Measurements from ENCODE around the gene JAZF1. TPM values are rescaled to one million over a fixed set of nuclear protein-coding genes. Genes with fewer than 3 reads are reported as not detected.

JAZF1 gene
- total RNA-seq, 1 experiment from 2014 or later, result 3.4 TPM

DNA sequence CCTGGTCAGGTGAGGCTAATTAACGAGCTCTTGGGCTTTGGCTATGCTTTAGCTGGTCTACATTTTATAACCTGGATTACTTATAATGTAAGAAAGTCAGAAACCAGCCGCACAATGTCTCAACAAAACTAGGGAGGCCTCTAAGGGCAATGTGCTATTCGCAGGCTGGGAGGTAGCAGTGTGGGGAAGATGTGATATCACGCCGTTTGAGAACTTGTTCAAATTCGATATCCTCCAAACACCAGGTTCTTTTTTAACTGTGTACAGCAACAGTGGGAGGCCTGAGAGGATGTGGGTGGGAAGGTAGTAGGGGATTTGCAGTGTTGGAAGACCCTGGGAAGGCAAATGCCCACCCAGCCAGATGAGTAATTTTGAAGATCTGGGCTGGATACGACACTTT, 184.5 kb downstream of the JAZF1 start:
- no peak for ATAC-seq
- CTCF ChIA-PET, result interaction anchor here (1.6 kb wide), 1 partner anchor 66 kb away, joined by 5 read pairs; no protein-coding TSS in a partner anchor
- no TSS peak for BruUV-seq (replicated peaks)

More for the DNA sequence above, 184.5 kb downstream of the JAZF1 start:
- intact Hi-C loops (cut with micrococcal nuclease), result no loop called here
- Histone ChIP-seq H3K79me2 (ENCODE audit: insufficient read depth, low read length) (no peaks in the 10 kb centered on the region), H3K9me3 (ENCODE audit: control insufficient read depth in 1 of 2, insufficient read depth in 1 of 2, low read depth in 1 of 2, low read length in 2 of 2) (no peaks in the 10 kb centered on the region), H2AFZ (ENCODE audit: low read depth, low read length, poor library complexity, severe bottlenecking) (no peak overlapping the region), H3K4me3 (replicated peaks in 1 of 2; ENCODE audit: low read depth in 1 of 2, low read length in 2 of 2) (no peak overlapping the region), H3K36me3 (ENCODE audit: control insufficient read depth in 1 of 2, insufficient read depth in 2 of 2, low read length in 2 of 2) (no peaks in the 10 kb centered on the region), H3K9me2 (ENCODE audit: insufficient read depth) (no peaks in the 10 kb centered on the region), H3K4me2 (ENCODE audit: low read length) (no peak overlapping the region), H4K20me1 (ENCODE audit: insufficient read depth) (no peaks in the 10 kb centered on the region), H3K27ac (ENCODE audit: low read depth, low read length) (no peak overlapping the region), H3K27me3 (ENCODE audit: insufficient read depth, low read length) (no peaks in the 10 kb centered on the region), H3K9ac (ENCODE audit: low read length) (no peak overlapping the region), H3K4me1 (ENCODE audit: control insufficient read depth in 1 of 2, insufficient read depth in 2 of 2, low read length in 2 of 2) (peaks cover 10% of the 10 kb centered on the region in 2 experiments)
- no peak for DNase-seq (ENCODE audit: low read depth, low spot score)
- TF ChIP-seq, protein P1, sequence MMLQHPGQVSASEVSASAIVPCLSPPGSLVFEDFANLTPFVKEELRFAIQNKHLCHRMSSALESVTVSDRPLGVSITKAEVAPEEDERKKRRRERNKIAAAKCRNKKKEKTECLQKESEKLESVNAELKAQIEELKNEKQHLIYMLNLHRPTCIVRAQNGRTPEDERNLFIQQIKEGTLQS (IDR thresholded peaks at IDR 0.05), result no peak
- no peak for TF ChIP-seq SP1 (IDR thresholded peaks at IDR 0.05; ENCODE audit: low read depth)
- no peak for TF ChIP-seq JUND (IDR thresholded peaks at IDR 0.05)
- no peak for TF ChIP-seq ZFX (IDR thresholded peaks at IDR 0.05)
- TF ChIP-seq, protein P2, sequence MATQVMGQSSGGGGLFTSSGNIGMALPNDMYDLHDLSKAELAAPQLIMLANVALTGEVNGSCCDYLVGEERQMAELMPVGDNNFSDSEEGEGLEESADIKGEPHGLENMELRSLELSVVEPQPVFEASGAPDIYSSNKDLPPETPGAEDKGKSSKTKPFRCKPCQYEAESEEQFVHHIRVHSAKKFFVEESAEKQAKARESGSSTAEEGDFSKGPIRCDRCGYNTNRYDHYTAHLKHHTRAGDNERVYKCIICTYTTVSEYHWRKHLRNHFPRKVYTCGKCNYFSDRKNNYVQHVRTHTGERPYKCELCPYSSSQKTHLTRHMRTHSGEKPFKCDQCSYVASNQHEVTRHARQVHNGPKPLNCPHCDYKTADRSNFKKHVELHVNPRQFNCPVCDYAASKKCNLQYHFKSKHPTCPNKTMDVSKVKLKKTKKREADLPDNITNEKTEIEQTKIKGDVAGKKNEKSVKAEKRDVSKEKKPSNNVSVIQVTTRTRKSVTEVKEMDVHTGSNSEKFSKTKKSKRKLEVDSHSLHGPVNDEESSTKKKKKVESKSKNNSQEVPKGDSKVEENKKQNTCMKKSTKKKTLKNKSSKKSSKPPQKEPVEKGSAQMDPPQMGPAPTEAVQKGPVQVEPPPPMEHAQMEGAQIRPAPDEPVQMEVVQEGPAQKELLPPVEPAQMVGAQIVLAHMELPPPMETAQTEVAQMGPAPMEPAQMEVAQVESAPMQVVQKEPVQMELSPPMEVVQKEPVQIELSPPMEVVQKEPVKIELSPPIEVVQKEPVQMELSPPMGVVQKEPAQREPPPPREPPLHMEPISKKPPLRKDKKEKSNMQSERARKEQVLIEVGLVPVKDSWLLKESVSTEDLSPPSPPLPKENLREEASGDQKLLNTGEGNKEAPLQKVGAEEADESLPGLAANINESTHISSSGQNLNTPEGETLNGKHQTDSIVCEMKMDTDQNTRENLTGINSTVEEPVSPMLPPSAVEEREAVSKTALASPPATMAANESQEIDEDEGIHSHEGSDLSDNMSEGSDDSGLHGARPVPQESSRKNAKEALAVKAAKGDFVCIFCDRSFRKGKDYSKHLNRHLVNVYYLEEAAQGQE (IDR thresholded peaks at IDR 0.05; ENCODE audit: low read depth), result no peak
- no peak for TF ChIP-seq TCF7L2 (IDR thresholded peaks at IDR 0.05; ENCODE audit: borderline replicate concordance, extremely low read depth, insufficient read depth, insufficient read length)
- TF ChIP-seq SRF (IDR thresholded peaks at IDR 0.05; ENCODE audit: low read depth), result no peak
- no peak for TF ChIP-seq SIN3A (IDR thresholded peaks at IDR 0.05; ENCODE audit: low read depth)
- TF ChIP-seq, protein P3, sequence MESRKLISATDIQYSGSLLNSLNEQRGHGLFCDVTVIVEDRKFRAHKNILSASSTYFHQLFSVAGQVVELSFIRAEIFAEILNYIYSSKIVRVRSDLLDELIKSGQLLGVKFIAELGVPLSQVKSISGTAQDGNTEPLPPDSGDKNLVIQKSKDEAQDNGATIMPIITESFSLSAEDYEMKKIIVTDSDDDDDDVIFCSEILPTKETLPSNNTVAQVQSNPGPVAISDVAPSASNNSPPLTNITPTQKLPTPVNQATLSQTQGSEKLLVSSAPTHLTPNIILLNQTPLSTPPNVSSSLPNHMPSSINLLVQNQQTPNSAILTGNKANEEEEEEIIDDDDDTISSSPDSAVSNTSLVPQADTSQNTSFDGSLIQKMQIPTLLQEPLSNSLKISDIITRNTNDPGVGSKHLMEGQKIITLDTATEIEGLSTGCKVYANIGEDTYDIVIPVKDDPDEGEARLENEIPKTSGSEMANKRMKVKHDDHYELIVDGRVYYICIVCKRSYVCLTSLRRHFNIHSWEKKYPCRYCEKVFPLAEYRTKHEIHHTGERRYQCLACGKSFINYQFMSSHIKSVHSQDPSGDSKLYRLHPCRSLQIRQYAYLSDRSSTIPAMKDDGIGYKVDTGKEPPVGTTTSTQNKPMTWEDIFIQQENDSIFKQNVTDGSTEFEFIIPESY (IDR thresholded peaks at IDR 0.05; ENCODE audit: extremely low read depth, insufficient replicate concordance, low read length), result no peak
- TF ChIP-seq YY1 (IDR thresholded peaks at IDR 0.05; ENCODE audit: extremely low read depth, insufficient replicate concordance, low read depth, low read length), result no peak
- TF ChIP-seq POLR2AphosphoS5 (IDR thresholded peaks at IDR 0.05; ENCODE audit: low read depth, low read length), result no peak
- TF ChIP-seq, protein P4, sequence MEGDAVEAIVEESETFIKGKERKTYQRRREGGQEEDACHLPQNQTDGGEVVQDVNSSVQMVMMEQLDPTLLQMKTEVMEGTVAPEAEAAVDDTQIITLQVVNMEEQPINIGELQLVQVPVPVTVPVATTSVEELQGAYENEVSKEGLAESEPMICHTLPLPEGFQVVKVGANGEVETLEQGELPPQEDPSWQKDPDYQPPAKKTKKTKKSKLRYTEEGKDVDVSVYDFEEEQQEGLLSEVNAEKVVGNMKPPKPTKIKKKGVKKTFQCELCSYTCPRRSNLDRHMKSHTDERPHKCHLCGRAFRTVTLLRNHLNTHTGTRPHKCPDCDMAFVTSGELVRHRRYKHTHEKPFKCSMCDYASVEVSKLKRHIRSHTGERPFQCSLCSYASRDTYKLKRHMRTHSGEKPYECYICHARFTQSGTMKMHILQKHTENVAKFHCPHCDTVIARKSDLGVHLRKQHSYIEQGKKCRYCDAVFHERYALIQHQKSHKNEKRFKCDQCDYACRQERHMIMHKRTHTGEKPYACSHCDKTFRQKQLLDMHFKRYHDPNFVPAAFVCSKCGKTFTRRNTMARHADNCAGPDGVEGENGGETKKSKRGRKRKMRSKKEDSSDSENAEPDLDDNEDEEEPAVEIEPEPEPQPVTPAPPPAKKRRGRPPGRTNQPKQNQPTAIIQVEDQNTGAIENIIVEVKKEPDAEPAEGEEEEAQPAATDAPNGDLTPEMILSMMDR (IDR thresholded peaks at IDR 0.05 in 2 of 3, conservative IDR thresholded peaks at IDR 0.05 in 1 of 3; ENCODE audit: borderline replicate concordance in 1 of 3, insufficient read depth in 1 of 3, low read depth in 2 of 3, low read length in 2 of 3), result no peak
- POLR2A ChIA-PET, result no interaction called here
- RAD21 ChIA-PET (ENCODE audit: low non-redundant PET in 1 of 2, low total read pairs in 2 of 2, uncharacterized antibody in 2 of 2, unreplicated experiment in 2 of 2), result no interaction called here
